Endothelial cell of umbilical vein (primary cell): ENCODE data around the gene PF4V1. TPM values are rescaled to one million over a fixed set of nuclear protein-coding genes. Genes with fewer than 3 reads are reported as not detected.

Source experiments
- BruUV-seq: library from RNA; stranded (reverse); fragments of 400-500 nt; replicated peaks from 2 replicates; lab custom pipeline; 2021; lab: Mats Ljungman, UMichigan
- CTCF ChIA-PET: fragments of 300-600, 350-600 bp; sonication (Branson Sonifier 250); formaldehyde crosslinking; loops from one replicate; lab custom pipeline; 2021; ENCODE audit warnings: antibody characterized with exemption, inconsistent platforms; lab: Charles Lee
- POLR2A ChIA-PET: fragments of 300-600, 350-600 bp; sonication (Branson Sonifier 250); formaldehyde crosslinking; loops from one replicate; lab custom pipeline; 2021; ENCODE audit warnings: antibody characterized with exemption, inconsistent platforms; lab: Charles Lee
- DNase-seq: peaks from one replicate; pipeline ENCODE4 v3.0.0-alpha.2; 2011; ENCODE audit warnings: low read depth, low spot score
- FAIRE-seq: peaks from 2 replicates; lab custom pipeline; 2011; peaks lifted over from hg19 to GRCh38; lab: Jason Lieb, UNC
- H2AFZ ChIP-seq: 2 replicates; pipeline ENCODE4 v1.6.0; 2012; ENCODE audit warnings: low read depth, low read length, control low read depth, inconsistent platforms
- H3K27ac ChIP-seq: 2 replicates; pipeline ENCODE4 v1.5.1; 2011; ENCODE audit warnings: low read depth, mild to moderate bottlenecking, control low read depth, low read length, moderate library complexity; ENCODE audit not compliant: insufficient read depth
- H3K27me3 ChIP-seq, 2 experiments: 2 replicates each; pipeline versions ENCODE4 v1.6.0 to v1.6.1; 2011; ENCODE audit warnings: low read length in 2 of 2, mixed read lengths in 1 of 2; ENCODE audit not compliant: control insufficient read depth in 2 of 2, insufficient read depth in 2 of 2
- H3K36me3 ChIP-seq, 2 experiments: 2 replicates in 1 of 2; 3 replicates in 1 of 2; pipeline ENCODE4 v1.5.1; 2011; ENCODE audit warnings: low read length in 2 of 2, mild to moderate bottlenecking in 1 of 2, moderate library complexity in 1 of 2; ENCODE audit not compliant: control insufficient read depth in 2 of 2, insufficient read depth in 2 of 2; ENCODE audit errors: extremely low read depth in 1 of 2
- H3K4me1 ChIP-seq: 3 replicates; pipeline ENCODE4 v1.5.1; 2011; ENCODE audit warnings: mild to moderate bottlenecking, low read length; ENCODE audit not compliant: control insufficient read depth, insufficient read depth; ENCODE audit errors: extremely low read depth
- H3K4me2 ChIP-seq: 2 replicates; pipeline ENCODE4 v1.6.1; 2011; ENCODE audit warnings: low read length, control low read depth, mixed read lengths; ENCODE audit not compliant: insufficient read depth
- H3K4me3 ChIP-seq, 3 experiments: fragments of 200-600 bp in 1 of 3; sonication (generic), shearing (Covaris generic) in 1 of 3; replicated peaks in 1 of 3; 2 replicates each; pipeline ENCODE4 v1.5.1; 2011 to 2016; ENCODE audit warnings: control low read depth in 3 of 3, low read length in 3 of 3, mild to moderate bottlenecking in 2 of 3, inconsistent platforms in 1 of 3, low read depth in 1 of 3, moderate library complexity in 1 of 3; ENCODE audit not compliant: insufficient read depth in 1 of 3
- H3K79me2 ChIP-seq: 2 replicates; pipeline ENCODE4 v1.6.0; 2012; ENCODE audit warnings: low read length, inconsistent platforms; ENCODE audit not compliant: control insufficient read depth, insufficient read depth
- H3K9ac ChIP-seq: replicated peaks from 2 replicates; pipeline ENCODE3; 2011; ENCODE audit warnings: low read length, control low read depth; ENCODE audit not compliant: insufficient read depth; ENCODE audit errors: extremely low read depth
- H3K9me1 ChIP-seq: replicated peaks from 3 replicates; pipeline ENCODE4 v1.6.0; 2011; ENCODE audit warnings: mild to moderate bottlenecking, low read length; ENCODE audit not compliant: control insufficient read depth, insufficient read depth; ENCODE audit errors: extremely low read depth
- H3K9me3 ChIP-seq: replicated peaks from 2 replicates; pipeline ENCODE4 v1.5.1; 2012; ENCODE audit warnings: low read length, inconsistent platforms; ENCODE audit not compliant: control insufficient read depth, insufficient read depth
- H4K20me1 ChIP-seq: replicated peaks from 2 replicates; pipeline ENCODE3; 2011; ENCODE audit warnings: mild to moderate bottlenecking, low read length; ENCODE audit not compliant: control insufficient read depth, insufficient read depth; ENCODE audit errors: extremely low read depth
- CTCF ChIP-seq, 2 donors: IDR thresholded peaks; 1 replicate in 1 of 2; 2 replicates in 1 of 2; pipeline ENCODE4 v1.5.1; 2011; ENCODE audit warnings: low read length in 2 of 2, mild to moderate bottlenecking in 2 of 2, moderate library complexity in 2 of 2, control low read depth in 1 of 2, inconsistent platforms in 1 of 2, low read depth in 1 of 2; ENCODE audit not compliant: insufficient read depth in 1 of 2; ENCODE audit errors: extremely low read depth in 1 of 2
- FOS ChIP-seq: IDR thresholded peaks from 2 replicates; pipeline ENCODE4 v1.6.1; 2011; ENCODE audit warnings: mild to moderate bottlenecking, low read length, moderate library complexity, borderline replicate concordance; ENCODE audit not compliant: insufficient read depth
- JUN ChIP-seq: IDR thresholded peaks from 2 replicates; pipeline ENCODE4 v1.6.1; 2011; ENCODE audit warnings: borderline replicate concordance, low read depth; ENCODE audit not compliant: insufficient read length, insufficient read depth
- MAX ChIP-seq: IDR thresholded peaks from 2 replicates; pipeline ENCODE4 v1.6.1; 2011; ENCODE audit not compliant: insufficient read depth, insufficient read length
- MYC ChIP-seq: IDR thresholded peaks from one replicate; pipeline ENCODE4 v1.6.1; 2011; ENCODE audit warnings: mild to moderate bottlenecking, low read depth, low read length
- POLR2A ChIP-seq: IDR thresholded peaks from 2 replicates; pipeline ENCODE4 v1.6.1; 2012; ENCODE audit warnings: low read depth, mild to moderate bottlenecking, control low read depth, low read length
- dilution Hi-C: fragments of 300-500 bp; cut with MboI; formaldehyde crosslinking; loops from one replicate; pipeline ENCODE4 v1.15.0; 2019; ENCODE audit warnings: low sequenced_read_pairs; ENCODE audit not compliant: extremely low pct_ligation_motif_present
- intact Hi-C: fragments of 100-400 bp; cut with micrococcal nuclease; formaldehyde crosslinking; loops from one replicate; pipeline ENCODE4 v1.10.0; 2022
- polyA plus RNA-seq, 4 experiments: library from polyadenylated mRNA; depleted of rRNA in 3 of 4; stranded (reverse) in 3 of 4; unstranded in 1 of 4; fragments of >200 nt; gene quantifications; 2 replicates each; pipeline versions ENCODE4 v1.2.1 to v1.2.3, GENCODE V29; 2011 to 2012; ENCODE audit warnings: missing spikeins in 1 of 4
- total RNA-seq: library from RNA; stranded (reverse); gene quantifications from 2 replicates; pipeline ENCODE4 v1.2.3, GENCODE V29; 2021

Gene PF4V1
- total and polyA plus RNA-seq, 2 donors (not counting 3 experiments of a cell fraction or from before 2014, with no cell fraction given), result not detected

GRCh38 chr4:73831569-73831968 lies 21.5 kb upstream of the PF4V1 start:
- Histone ChIP-seq H3K36me3 (no peaks in the 10 kb centered on the region), H4K20me1 (no peaks in the 10 kb centered on the region), H3K9me1 (no peaks in the 10 kb centered on the region), H3K9me3 (no peaks in the 10 kb centered on the region), H3K4me1 (no peaks in the 10 kb centered on the region), H3K27me3 (no peaks in the 10 kb centered on the region), H3K4me2 (no peak overlapping the region), H3K27ac (no peak overlapping the region), H3K4me3 (no peak overlapping the region), H3K9ac (no peak overlapping the region), H2AFZ (no peak overlapping the region), H3K79me2 (no peaks in the 10 kb centered on the region)
- DNase-seq (no peak), FAIRE-seq (no peak)
- POLR2A ChIA-PET, result no interaction called here
- dilution Hi-C loops (no loop called here), intact Hi-C loops (no loop called here)
- CTCF ChIA-PET, result interaction anchor here (1.2 kb wide), 1 partner anchor 33 kb away, joined by 4 read pairs; no protein-coding TSS in a partner anchor
- TF ChIP-seq FOS (no peak), CTCF (IDR thresholded peaks at IDR 0.05; ENCODE audit: extremely low read depth in 1 of 2, insufficient read depth in 1 of 2, low read depth in 1 of 2, low read length in 2 of 2) (no peak), MYC (no peak), POLR2A (no peak), JUN (no peak), MAX (no peak)
- no TSS peak for BruUV-seq
